Gastroesophageal sphincter (tissue), 2 donors: Measurements from ENCODE around the gene LSAMP.

ENCODE experiments used
- EP300 ChIP-seq: sonication (generic); formaldehyde crosslinking; IDR thresholded peaks from one replicate; pipeline ENCODE4 v1.6.1; 2017; ENCODE audit warnings: antibody characterized with exemption, mild to moderate bottlenecking
- POLR2A ChIP-seq, 2 donors: fragments of 450-650 bp; IDR thresholded peaks; one replicate each; pipeline ENCODE4 v1.6.1; 2017; ENCODE audit warnings: antibody characterized with exemption in 2 of 2, mild to moderate bottlenecking in 2 of 2, moderate library complexity in 1 of 2

DNA sequence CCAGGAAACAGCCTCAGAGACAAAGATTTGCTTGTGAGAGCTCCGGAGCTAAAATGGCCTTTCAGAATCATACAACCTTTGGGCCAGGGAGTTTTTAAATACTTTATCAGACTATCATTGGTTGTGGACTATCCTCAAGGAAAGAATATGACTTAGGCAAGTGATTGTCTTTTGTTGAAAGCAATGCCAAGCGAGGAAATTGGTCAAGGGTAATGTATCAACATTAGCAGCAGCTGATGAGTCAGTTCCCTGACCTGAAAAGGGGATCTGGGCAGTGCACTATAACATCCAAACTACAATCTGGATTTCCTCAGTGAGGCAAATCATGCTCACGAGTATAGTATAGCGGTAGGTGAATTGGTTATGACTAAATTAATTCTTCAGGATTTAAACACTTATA, 303.6 kb downstream of the LSAMP start:
- TF ChIP-seq POLR2A (IDR thresholded peaks at IDR 0.05): no peak
- TF ChIP-seq EP300: no peak
